Caki2 (cell line): Measurements from ENCODE around the gene CFH. TPM values are rescaled to one million over a fixed set of nuclear protein-coding genes. Genes with fewer than 3 reads are reported as not detected.
A peak's percentile ranks its signal among the peaks of the same experiment; 100 is the strongest.
"Not testable (repeated sequence)": the region's sequence is repeated elsewhere in the genome, so short reads cannot be mapped to it uniquely, and the experiment has no call there.

Source experiments
- DNase-seq: peaks from one replicate; pipeline ENCODE4 v3.0.0-alpha.2; 2015; ENCODE audit warnings: low read depth
- in situ Hi-C: cut with HindIII; loops from 2 replicates; pipeline ENCODE4 v1.10.0; 2016; ENCODE audit warnings: low sequenced_read_pairs, low pct_unique_long_range_greater_than_20kb, mixed read lengths
- total RNA-seq: library from RNA; depleted of rRNA; stranded (reverse); fragments of >200 nt; shearing (Covaris generic); gene quantifications from 2 replicates; pipeline ENCODE4 v1.2.3, GENCODE V29; 2014; ENCODE audit warnings: low replicate concordance

The CFH gene
- total RNA-seq, 1 experiment from 2014 or later = 2.8 TPM

- DNase-seq = peak; percentile 46
- in situ Hi-C loops = no loop called here
Observed at GRCh38 chr1:196723325-196724185, 71.7 kb downstream of the CFH start.

GRCh38 chr1:196732526-196732925 lies 80.7 kb downstream of the CFH start:
- in situ Hi-C loops = no loop called here
- DNase-seq = no peak

GRCh38 chr1:196733091-196733970 lies 81.5 kb downstream of the CFH start:
- no peak for DNase-seq
- in situ Hi-C loops = no loop called here

GRCh38 chr1:196734006-196734405 lies 82.2 kb downstream of the CFH start:
- no peak for DNase-seq
- in situ Hi-C loops = no loop called here

GRCh38 chr1:196734460-196734859 lies 82.6 kb downstream of the CFH start:
- in situ Hi-C loops = no loop called here
- no peak for DNase-seq

GRCh38 chr1:196738730-196739129 lies 86.9 kb downstream of the CFH start:
- no peak for DNase-seq
- in situ Hi-C loops = no loop called here

GRCh38 chr1:196743244-196743643 lies 91.4 kb downstream of the CFH start:
- peak; percentile 32 for DNase-seq
- in situ Hi-C loops = not testable (repeated sequence)

GRCh38 chr1:196765019-196765740 lies 113.3 kb downstream of the CFH start:
- DNase-seq, in situ Hi-C loops: not testable (repeated sequence)

- DNase-seq, in situ Hi-C loops: not testable (repeated sequence)
Observed at GRCh38 chr1:196769823-196770222, 118.0 kb downstream of the CFH start.

GRCh38 chr1:196773713-196774112 lies 121.9 kb downstream of the CFH start:
- in situ Hi-C loops = no loop called here
- no peak for DNase-seq

- DNase-seq = no peak
- in situ Hi-C loops = no loop called here
Observed at GRCh38 chr1:196774175-196774574, 122.3 kb downstream of the CFH start.

- no peak for DNase-seq
- in situ Hi-C loops = no loop called here
Observed at GRCh38 chr1:196774603-196775002, 122.8 kb downstream of the CFH start, which contains the start of gene CFHR3. Gene CFHR3, plus strand, starts transcription at chr1:196774840. Its CDS starts 47 bp downstream, at chr1:196774887.

GRCh38 chr1:196777603-196778002 lies 125.8 kb downstream of the CFH start:
- in situ Hi-C loops = no loop called here
- DNase-seq = no peak

GRCh38 chr1:196779093-196779492 lies 127.2 kb downstream of the CFH start:
- in situ Hi-C loops = no loop called here
- no peak for DNase-seq

GRCh38 chr1:196791252-196791651 lies 139.4 kb downstream of the CFH start:
- in situ Hi-C loops, DNase-seq: not testable (repeated sequence)

- in situ Hi-C loops, DNase-seq: not testable (repeated sequence)
Observed at GRCh38 chr1:196794103-196794502, 142.3 kb downstream of the CFH start.
